Endodermal cell (in vitro differentiated cells): ENCODE measurements around the gene PPDPF. TPM values are rescaled to one million over a fixed set of nuclear protein-coding genes. Genes with fewer than 3 reads are reported as not detected.

Source experiments
- DNase-seq: peaks from one replicate; pipeline ENCODE4 v3.0.0-alpha.2; 2017
- H3K27ac ChIP-seq: 2 replicates; pipeline ENCODE4 v1.5.1; 2013; ENCODE audit warnings: mild to moderate bottlenecking, low read depth, low read length, moderate library complexity
- H3K27me3 ChIP-seq: 2 replicates; pipeline ENCODE4 v1.6.1; 2013; ENCODE audit warnings: mild to moderate bottlenecking, low read length, moderate library complexity; ENCODE audit not compliant: insufficient read depth, control insufficient read depth, poor library complexity, severe bottlenecking
- H3K36me3 ChIP-seq: 2 replicates; pipeline ENCODE4 v1.7.0; 2013; ENCODE audit warnings: mild to moderate bottlenecking, low read length, moderate library complexity; ENCODE audit not compliant: control insufficient read depth, insufficient read depth
- H3K4me1 ChIP-seq: one replicate; pipeline ENCODE4 v1.7.0; 2013; ENCODE audit warnings: low read length; ENCODE audit not compliant: control insufficient read depth, insufficient read depth
- H3K4me3 ChIP-seq: 2 replicates; pipeline ENCODE4 v1.5.1; 2013; ENCODE audit warnings: mild to moderate bottlenecking, low read length, moderate library complexity
- H3K9ac ChIP-seq: 2 replicates; pipeline ENCODE4 v1.6.1; 2013; ENCODE audit warnings: mild to moderate bottlenecking, low read length, moderate library complexity; ENCODE audit not compliant: poor library complexity, severe bottlenecking; ENCODE audit errors: extremely low read depth
- H3K9me3 ChIP-seq: 2 replicates; pipeline ENCODE4 v1.6.1; 2013; ENCODE audit warnings: mild to moderate bottlenecking, low read length, moderate library complexity; ENCODE audit not compliant: control insufficient read depth
- H3K27ac Mint-ChIP-seq: 2 replicates; pipeline ENCODE4 v1.8.0; 2020; ENCODE audit warnings: mixed read lengths
- H3K27me3 Mint-ChIP-seq: 2 replicates; pipeline ENCODE4 v1.8.0; 2021; ENCODE audit warnings: mild to moderate bottlenecking, mixed read lengths; ENCODE audit not compliant: insufficient read depth
- H3K36me3 Mint-ChIP-seq: 2 replicates; pipeline ENCODE4 v1.8.0; 2020; ENCODE audit warnings: low read depth, mixed read lengths
- H3K4me1 Mint-ChIP-seq: 2 replicates; pipeline ENCODE4 v1.8.0; 2020; ENCODE audit warnings: mixed read lengths
- H3K4me3 Mint-ChIP-seq: 2 replicates; pipeline ENCODE4 v1.8.0; 2020; ENCODE audit warnings: mild to moderate bottlenecking, moderate library complexity, mixed read lengths
- H3K9me3 Mint-ChIP-seq: 2 replicates; pipeline ENCODE4 v1.8.0; 2020; ENCODE audit warnings: mild to moderate bottlenecking, mixed read lengths
- WGBS, 2 experiments: methylation state at CpG; one replicate each; pipeline versions ENCODE4 v1.1.5 to v1.1.7; 2013; ENCODE audit warnings: missing lambda C conversion rate in 2 of 2, mixed read lengths in 1 of 2; ENCODE audit not compliant: insufficient coverage in 1 of 2, insufficient read length in 1 of 2; 5-methylcytosine and 5-hydroxymethylcytosine counted together
- total RNA-seq, 2 donors: library from RNA; stranded (reverse); fragmentation: NEBNext Ultra II Directional in 1 of 2; extraction: Animal tissue kit (Norgen Biotek cat#: 25700) in 1 of 2; gene quantifications; 2 replicates in 1 of 2; 3 replicates in 1 of 2; pipeline ENCODE4 v1.2.1, GENCODE V29; 2021
- TF ChIP-seq, protein P1 (sequence below): fragments of 200-600 bp; sonication (generic); conservative IDR thresholded peaks from 2 replicates; pipeline ENCODE4 v1.5.0; 2021; ENCODE audit warnings: antibody characterized with exemption, mild to moderate bottlenecking

The PPDPF gene
- total RNA-seq, 2 donors from 2014 or later = 247 to 296 TPM

GRCh38 chr20:63529180-63529860 lies 8.8 kb downstream of the PPDPF start:
- H3K27ac ChIP-seq = no peak overlapping the region
- Mint-ChIP-seq H3K36me3 (peaks cover 2% of the 10 kb centered on the region), H3K27me3 (no peaks in the 10 kb centered on the region), H3K4me3 (no peak overlapping the region), H3K27ac (no peak overlapping the region), H3K9me3 (no peaks in the 10 kb centered on the region), H3K4me1 (no peaks in the 10 kb centered on the region)
- H3K4me3 ChIP-seq = no peak overlapping the region
- no peaks in the 10 kb centered on the region for H3K9me3 ChIP-seq
- H3K4me1 ChIP-seq = no peaks in the 10 kb centered on the region
- peak; percentile 39 for DNase-seq
- TF ChIP-seq, protein P1, sequence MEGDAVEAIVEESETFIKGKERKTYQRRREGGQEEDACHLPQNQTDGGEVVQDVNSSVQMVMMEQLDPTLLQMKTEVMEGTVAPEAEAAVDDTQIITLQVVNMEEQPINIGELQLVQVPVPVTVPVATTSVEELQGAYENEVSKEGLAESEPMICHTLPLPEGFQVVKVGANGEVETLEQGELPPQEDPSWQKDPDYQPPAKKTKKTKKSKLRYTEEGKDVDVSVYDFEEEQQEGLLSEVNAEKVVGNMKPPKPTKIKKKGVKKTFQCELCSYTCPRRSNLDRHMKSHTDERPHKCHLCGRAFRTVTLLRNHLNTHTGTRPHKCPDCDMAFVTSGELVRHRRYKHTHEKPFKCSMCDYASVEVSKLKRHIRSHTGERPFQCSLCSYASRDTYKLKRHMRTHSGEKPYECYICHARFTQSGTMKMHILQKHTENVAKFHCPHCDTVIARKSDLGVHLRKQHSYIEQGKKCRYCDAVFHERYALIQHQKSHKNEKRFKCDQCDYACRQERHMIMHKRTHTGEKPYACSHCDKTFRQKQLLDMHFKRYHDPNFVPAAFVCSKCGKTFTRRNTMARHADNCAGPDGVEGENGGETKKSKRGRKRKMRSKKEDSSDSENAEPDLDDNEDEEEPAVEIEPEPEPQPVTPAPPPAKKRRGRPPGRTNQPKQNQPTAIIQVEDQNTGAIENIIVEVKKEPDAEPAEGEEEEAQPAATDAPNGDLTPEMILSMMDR = no peak
- WGBS, 2 experiments = 87 to 92% methylated on average over 16 to 27 of the region's 27 CpGs
- H3K36me3 ChIP-seq = no peaks in the 10 kb centered on the region
- no peaks in the 10 kb centered on the region for H3K27me3 ChIP-seq
- no peak overlapping the region for H3K9ac ChIP-seq

DNA sequence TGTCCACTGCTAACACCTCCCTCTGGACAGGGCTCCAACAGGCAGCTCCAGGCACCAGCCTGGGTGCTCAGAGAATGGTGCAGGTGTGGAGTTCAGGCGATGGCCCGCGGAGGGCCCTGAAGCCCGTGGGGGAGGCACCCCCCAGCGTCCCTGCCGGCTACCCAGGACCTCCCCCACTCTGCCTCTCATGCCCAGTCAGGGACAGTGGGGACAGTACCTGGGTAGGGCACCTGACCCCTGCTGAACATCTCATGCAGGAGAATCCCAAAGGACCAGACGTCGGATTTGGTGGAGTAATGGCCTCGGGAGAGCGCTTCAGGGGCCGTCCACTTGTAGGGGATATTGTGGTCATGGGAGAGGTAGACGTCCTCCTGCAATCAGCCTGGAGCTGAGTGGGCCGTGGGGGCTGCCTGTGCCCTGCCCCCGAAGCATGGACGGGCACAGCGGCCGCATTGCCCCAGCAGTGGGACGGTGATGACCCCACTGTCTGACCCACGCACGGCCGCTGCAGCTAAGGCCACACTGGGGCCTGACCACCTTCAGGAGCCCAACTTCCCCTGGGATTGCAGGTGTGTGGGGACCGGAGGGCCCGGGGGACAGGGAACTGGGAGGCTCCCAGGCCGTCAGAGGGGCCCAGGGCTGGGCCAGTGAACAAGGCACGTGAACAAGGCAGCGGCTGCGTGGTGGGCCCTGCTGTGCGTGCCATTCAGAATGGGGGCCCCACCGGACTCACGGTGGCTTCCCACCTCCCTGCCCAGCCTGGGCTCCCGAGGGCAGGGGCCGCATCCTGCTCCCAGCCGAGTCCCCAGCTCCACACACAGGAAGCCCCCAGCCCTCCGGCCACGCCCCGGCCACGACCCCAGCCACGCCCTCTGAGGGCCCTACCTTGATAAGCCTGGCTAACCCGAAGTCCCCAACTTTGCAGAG lies 9.6 kb downstream of the PPDPF start:
- no peak overlapping the region for H3K9ac ChIP-seq
- H3K27ac Mint-ChIP-seq = no peak overlapping the region
- no peaks in the 10 kb centered on the region for H3K9me3 Mint-ChIP-seq
- H3K36me3 ChIP-seq = no peaks in the 10 kb centered on the region
- H3K4me3 Mint-ChIP-seq = no peak overlapping the region
- TF ChIP-seq, protein P1 = no peak
- H3K27me3 Mint-ChIP-seq = no peaks in the 10 kb centered on the region
- DNase-seq = no peak
- 91 to 92% methylated on average over 20 to 39 of the region's 39 CpGs for WGBS, 2 experiments
- H3K4me1 Mint-ChIP-seq = no peaks in the 10 kb centered on the region
- H3K27ac ChIP-seq = no peak overlapping the region
- H3K4me3 ChIP-seq = no peak overlapping the region
- no peaks in the 10 kb centered on the region for H3K27me3 ChIP-seq
- H3K36me3 Mint-ChIP-seq = no peaks in the 10 kb centered on the region
- no peaks in the 10 kb centered on the region for H3K4me1 ChIP-seq
- no peaks in the 10 kb centered on the region for H3K9me3 ChIP-seq

DNA sequence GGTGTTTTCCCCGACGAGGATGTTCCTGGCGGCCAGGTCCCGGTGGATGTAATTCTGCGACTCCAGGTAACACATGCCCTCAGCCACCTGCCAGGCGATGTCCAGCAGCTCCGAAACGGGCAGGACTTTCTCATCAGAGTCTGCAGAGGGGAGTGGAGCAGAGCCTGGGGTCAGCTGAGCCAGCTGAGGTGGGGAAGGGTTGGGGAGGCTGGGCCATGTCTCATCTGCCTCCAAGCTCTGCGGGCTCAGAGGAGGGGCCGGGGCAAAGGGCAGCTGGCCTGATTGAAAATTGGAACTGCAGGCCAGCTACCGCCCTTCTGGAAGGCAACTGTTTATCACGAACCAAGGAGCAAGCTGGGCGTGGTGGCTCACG lies 10.2 kb downstream of the PPDPF start:
- H3K9me3 Mint-ChIP-seq = no peaks in the 10 kb centered on the region
- Histone ChIP-seq H3K36me3 (no peaks in the 10 kb centered on the region), H3K4me1 (no peaks in the 10 kb centered on the region), H3K27me3 (no peaks in the 10 kb centered on the region), H3K9me3 (no peaks in the 10 kb centered on the region), H3K27ac (no peak overlapping the region), H3K9ac (no peak overlapping the region), H3K4me3 (no peak overlapping the region)
- no peak overlapping the region for H3K27ac Mint-ChIP-seq
- no peaks in the 10 kb centered on the region for H3K36me3 Mint-ChIP-seq
- no peak for DNase-seq
- H3K27me3 Mint-ChIP-seq = no peaks in the 10 kb centered on the region
- H3K4me3 Mint-ChIP-seq = no peak overlapping the region
- no peaks in the 10 kb centered on the region for H3K4me1 Mint-ChIP-seq
- TF ChIP-seq, protein P1 = no peak
- 88 to 93% methylated on average over 11 to 14 of the region's 14 CpGs for whole genome bisulfite sequencing, 2 experiments
